ENCODE results near the gene DUSP1. TPM values are rescaled to one million over a fixed set of nuclear protein-coding genes. Genes with fewer than 3 reads are reported as not detected.

Gene DUSP1
- total and polyA plus RNA-seq, 2 of the 13 experiments (the other 11 are each of a cell fraction or from before 2014, with no cell fraction given) = 27.1 to 55.5 TPM

- TF ChIP-seq ZNF878 (CRISPR knock-in tag; IDR thresholded peaks at IDR 0.05) (no peak), ZFP90 (CRISPR knock-in tag; IDR thresholded peaks at IDR 0.05; ENCODE audit: borderline replicate concordance) (no peak)
Observed at GRCh38 chr5:172758834-172759149, 12.2 kb downstream of the DUSP1 start (continued).

DNA sequence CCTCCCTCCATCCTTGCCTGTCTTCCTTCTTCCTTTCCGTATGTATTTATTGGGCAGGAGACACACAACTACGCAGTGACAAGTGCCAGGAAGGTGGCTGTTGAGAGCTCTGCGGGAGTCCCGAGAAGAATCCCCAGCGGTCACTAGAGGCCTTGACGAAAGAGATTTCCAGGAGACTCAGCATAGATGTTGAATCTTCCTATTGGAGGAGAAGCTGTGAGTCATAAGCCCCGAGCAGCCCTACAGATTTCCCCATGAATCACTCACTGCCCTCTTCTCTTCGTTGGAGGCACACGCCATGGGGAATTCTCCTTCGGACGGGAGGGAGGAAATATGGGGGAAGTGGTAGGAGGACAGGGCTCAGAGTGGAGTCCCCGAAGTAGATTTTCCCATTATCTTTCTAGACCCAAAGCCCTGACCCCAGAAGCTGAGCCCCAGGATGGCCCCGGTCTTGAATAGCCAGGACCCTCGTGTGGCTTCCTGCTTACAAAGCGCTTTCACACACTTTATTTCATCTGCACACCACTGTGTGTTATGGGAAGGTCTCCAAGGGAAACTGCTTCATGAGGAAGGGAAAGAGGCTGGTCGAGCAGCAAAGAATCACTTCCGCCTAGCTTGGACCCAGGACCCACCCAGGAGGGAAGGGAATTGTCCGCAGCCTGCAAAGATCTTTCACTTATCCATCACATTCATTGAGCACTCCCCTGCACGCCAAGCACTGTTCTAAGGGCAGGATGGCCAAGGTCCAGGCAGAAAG, 12.7 kb downstream of the DUSP1 start:
- TF ChIP-seq FOSL2 (CRISPR knock-in tag; IDR thresholded peaks at IDR 0.05) (0 out of 2 replicates have a peak, but pooled peaks have one; percentile 15), ZFX (CRISPR knock-in tag; IDR thresholded peaks at IDR 0.05; ENCODE audit: low read depth) (peak; percentile 29; the same call in 1 of the 2 replicates), ZNF326 (CRISPR knock-in tag; IDR thresholded peaks at IDR 0.05; ENCODE audit: borderline replicate concordance) (no peak), ZNF891 (CRISPR knock-in tag; IDR thresholded peaks at IDR 0.05) (0 out of 2 replicates have a peak, but pooled peaks have one; percentile 19)
- TF ChIP-seq, protein P1, sequence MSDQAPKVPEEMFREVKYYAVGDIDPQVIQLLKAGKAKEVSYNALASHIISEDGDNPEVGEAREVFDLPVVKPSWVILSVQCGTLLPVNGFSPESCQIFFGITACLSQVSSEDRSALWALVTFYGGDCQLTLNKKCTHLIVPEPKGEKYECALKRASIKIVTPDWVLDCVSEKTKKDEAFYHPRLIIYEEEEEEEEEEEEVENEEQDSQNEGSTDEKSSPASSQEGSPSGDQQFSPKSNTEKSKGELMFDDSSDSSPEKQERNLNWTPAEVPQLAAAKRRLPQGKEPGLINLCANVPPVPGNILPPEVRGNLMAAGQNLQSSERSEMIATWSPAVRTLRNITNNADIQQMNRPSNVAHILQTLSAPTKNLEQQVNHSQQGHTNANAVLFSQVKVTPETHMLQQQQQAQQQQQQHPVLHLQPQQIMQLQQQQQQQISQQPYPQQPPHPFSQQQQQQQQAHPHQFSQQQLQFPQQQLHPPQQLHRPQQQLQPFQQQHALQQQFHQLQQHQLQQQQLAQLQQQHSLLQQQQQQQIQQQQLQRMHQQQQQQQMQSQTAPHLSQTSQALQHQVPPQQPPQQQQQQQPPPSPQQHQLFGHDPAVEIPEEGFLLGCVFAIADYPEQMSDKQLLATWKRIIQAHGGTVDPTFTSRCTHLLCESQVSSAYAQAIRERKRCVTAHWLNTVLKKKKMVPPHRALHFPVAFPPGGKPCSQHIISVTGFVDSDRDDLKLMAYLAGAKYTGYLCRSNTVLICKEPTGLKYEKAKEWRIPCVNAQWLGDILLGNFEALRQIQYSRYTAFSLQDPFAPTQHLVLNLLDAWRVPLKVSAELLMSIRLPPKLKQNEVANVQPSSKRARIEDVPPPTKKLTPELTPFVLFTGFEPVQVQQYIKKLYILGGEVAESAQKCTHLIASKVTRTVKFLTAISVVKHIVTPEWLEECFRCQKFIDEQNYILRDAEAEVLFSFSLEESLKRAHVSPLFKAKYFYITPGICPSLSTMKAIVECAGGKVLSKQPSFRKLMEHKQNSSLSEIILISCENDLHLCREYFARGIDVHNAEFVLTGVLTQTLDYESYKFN (CRISPR knock-in tag; conservative IDR thresholded peaks at IDR 0.05) = 0 out of 2 replicates have a peak, but pooled peaks have one; percentile 18
- Histone ChIP-seq H3K4me1 (ENCODE audit: insufficient read depth, low read length) (peaks cover 24% of the 10 kb centered on the region), H3K9ac (ENCODE audit: insufficient read depth, low read depth, low read length) (no peak overlapping the region), H3K27me3 (ENCODE audit: control insufficient read depth in 1 of 2, insufficient read depth in 2 of 2, low read length in 2 of 2) (peaks cover 0 to 6% of the 10 kb centered on the region in 2 experiments; a peak in 2 of 5 replicates), H2AFZ (ENCODE audit: low read length) (no peak overlapping the region), H3K79me2 (ENCODE audit: insufficient read depth, low read length) (no peaks in the 10 kb centered on the region), H3K4me3 (replicated peaks in 1 of 3; ENCODE audit: insufficient read depth in 1 of 3, low read depth in 2 of 3, low read length in 3 of 3) (peak overlapping the region in 1 of 3 experiments; percentile 14; a peak in 1 of 6 replicates), H4K20me1 (ENCODE audit: insufficient read depth, low read length) (no peaks in the 10 kb centered on the region), H3K4me2 (ENCODE audit: low read depth, low read length) (peak overlapping the region; percentile 56), H3K36me3 (replicated peaks in 1 of 2; ENCODE audit: control insufficient read depth in 1 of 2, insufficient read depth in 2 of 2, low read length in 2 of 2) (no peaks in the 10 kb centered on the region), H3K27ac (ENCODE audit: extremely low read length, insufficient read depth, low read length) (no peak overlapping the region), H3K9me3 (ENCODE audit: low read length) (no peaks in the 10 kb centered on the region)
- no TSS peak for BruUV-seq (replicated peaks)
- 36% methylated on average over 17 of the region's 19 CpGs for WGBS (ENCODE audit: low lambda C conversion rate)
- intact Hi-C loops (cut with micrococcal nuclease; ENCODE audit: unreplicated experiment) = no loop called here
- DNase-seq (ENCODE audit: low spot score) (no peak), ATAC-seq (peak; percentile 81), FAIRE-seq (no peak)
- CTCF ChIA-PET (ENCODE audit: low intra/inter-chr PET ratio, low total read pairs) = no interaction called here
- POLR2A ChIA-PET = no interaction called here
- in situ Hi-C loops (cut with HindIII; ENCODE audit: extremely low pct_ligation_motif_present, low pct_unique_long_range_greater_than_20kb) = no loop called here
